NCI-H526 (cell line): ENCODE results near the gene TAB2.

ENCODE experiments used
- DNase-seq, 2 experiments: peaks; one replicate each; lab custom pipeline; 2025; lab: John Stamatoyannopoulos, UW

TAB2 gene

GRCh38 chr6:149414821-149415220, 97.3 kb downstream of the TAB2 start:
- no peak for DNase-seq

GRCh38 chr6:149419696-149420404, 102.3 kb downstream of the TAB2 start:
- no peak for DNase-seq

GRCh38 chr6:149421132-149421531, 103.6 kb downstream of the TAB2 start:
- no peak for DNase-seq

GRCh38 chr6:149422581-149422980, 105.1 kb downstream of the TAB2 start:
- DNase-seq, result no peak

GRCh38 chr6:149423964-149424440, 106.5 kb downstream of the TAB2 start:
- no peak for DNase-seq

- no peak for DNase-seq
Measured at GRCh38 chr6:149425224-149425623, 107.7 kb downstream of the TAB2 start.

- DNase-seq, result no peak
Measured at GRCh38 chr6:149425754-149426153, 108.2 kb downstream of the TAB2 start.

GRCh38 chr6:149428606-149429005, 111.1 kb downstream of the TAB2 start:
- DNase-seq, result no peak

GRCh38 chr6:149429427-149430360, 112.2 kb downstream of the TAB2 start:
- DNase-seq, result no peak

- peak; percentile 56 to 86 for DNase-seq
Measured at GRCh38 chr6:149431905-149432775, 114.6 kb downstream of the TAB2 start.

GRCh38 chr6:149433405-149433804, 115.9 kb downstream of the TAB2 start:
- DNase-seq, result no peak

GRCh38 chr6:149433881-149434280, 116.4 kb downstream of the TAB2 start:
- DNase-seq, result no peak

GRCh38 chr6:149435919-149436586, 118.5 kb downstream of the TAB2 start:
- DNase-seq, result no peak

- no peak for DNase-seq
Measured at GRCh38 chr6:149436647-149437046, 119.1 kb downstream of the TAB2 start.

- no peak for DNase-seq
Measured at GRCh38 chr6:149437212-149437611, 119.7 kb downstream of the TAB2 start.

GRCh38 chr6:149438855-149439254, 121.3 kb downstream of the TAB2 start:
- no peak for DNase-seq

- no peak for DNase-seq
Measured at GRCh38 chr6:149439626-149440025, 122.1 kb downstream of the TAB2 start.

GRCh38 chr6:149440735-149441671, 123.5 kb downstream of the TAB2 start:
- DNase-seq, result no peak

- DNase-seq, result no peak
Measured at GRCh38 chr6:149441740-149442139, 124.2 kb downstream of the TAB2 start.
